Measurements from ENCODE around the gene UBAC1.

UBAC1 gene, protein sequence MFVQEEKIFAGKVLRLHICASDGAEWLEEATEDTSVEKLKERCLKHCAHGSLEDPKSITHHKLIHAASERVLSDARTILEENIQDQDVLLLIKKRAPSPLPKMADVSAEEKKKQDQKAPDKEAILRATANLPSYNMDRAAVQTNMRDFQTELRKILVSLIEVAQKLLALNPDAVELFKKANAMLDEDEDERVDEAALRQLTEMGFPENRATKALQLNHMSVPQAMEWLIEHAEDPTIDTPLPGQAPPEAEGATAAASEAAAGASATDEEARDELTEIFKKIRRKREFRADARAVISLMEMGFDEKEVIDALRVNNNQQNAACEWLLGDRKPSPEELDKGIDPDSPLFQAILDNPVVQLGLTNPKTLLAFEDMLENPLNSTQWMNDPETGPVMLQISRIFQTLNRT

GRCh38 chr9:135961277-135961715 lies at the start of gene UBAC1:
Gene UBAC1, minus strand, starts transcription at chr9:135961373. Its CDS starts 211 bp downstream, at chr9:135961162.
- DNase-seq (ENCODE audit: low spot score): peak; percentile 97

GRCh38 chr9:136010615-136011361 lies 49.6 kb upstream of the UBAC1 start:
- DNase-seq (ENCODE audit: low spot score): no peak

DNA sequence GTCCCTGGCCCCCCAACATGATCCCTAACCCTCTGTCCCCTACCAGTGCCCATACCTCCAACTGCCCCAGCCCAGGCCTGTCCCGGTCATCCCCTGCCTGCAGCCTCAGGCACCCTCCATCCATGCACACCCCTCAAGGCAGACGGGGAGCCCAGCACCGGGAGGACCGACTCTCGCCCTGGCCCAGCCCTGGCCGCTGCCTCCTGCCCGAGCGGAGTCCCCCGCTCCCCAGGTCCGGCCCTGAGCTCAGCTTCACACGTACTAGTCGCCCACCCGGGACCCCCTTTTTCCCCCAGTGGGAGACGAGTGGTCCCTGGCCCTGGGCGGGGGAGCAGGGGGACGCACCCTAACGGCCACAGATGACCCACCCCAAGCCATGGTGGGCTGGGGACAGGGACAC lies 49.0 kb upstream of the UBAC1 start:
- no peak for DNase-seq (ENCODE audit: low spot score)

GRCh38 chr9:136009516-136009915 lies 48.3 kb upstream of the UBAC1 start:
- DNase-seq (ENCODE audit: low spot score): no peak

DNA sequence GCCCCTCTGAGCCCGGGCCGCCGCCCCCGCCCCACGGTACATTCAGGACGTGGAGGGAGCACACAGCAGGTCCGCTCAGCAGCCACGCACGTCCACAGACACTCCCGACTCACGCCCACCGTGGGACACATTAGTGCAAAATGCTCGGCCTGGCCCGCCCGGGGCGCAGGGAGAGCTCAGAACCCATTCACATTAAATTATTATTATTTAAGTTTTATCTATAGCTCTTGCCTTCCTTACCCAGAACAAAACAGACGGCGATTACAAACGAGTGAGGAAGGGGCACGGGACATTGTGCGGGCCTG lies 47.5 kb upstream of the UBAC1 start:
- no peak for DNase-seq (ENCODE audit: low spot score)

- no peak for DNase-seq (ENCODE audit: low spot score)
Observed at GRCh38 chr9:136007934-136008692, 46.9 kb upstream of the UBAC1 start.

DNA sequence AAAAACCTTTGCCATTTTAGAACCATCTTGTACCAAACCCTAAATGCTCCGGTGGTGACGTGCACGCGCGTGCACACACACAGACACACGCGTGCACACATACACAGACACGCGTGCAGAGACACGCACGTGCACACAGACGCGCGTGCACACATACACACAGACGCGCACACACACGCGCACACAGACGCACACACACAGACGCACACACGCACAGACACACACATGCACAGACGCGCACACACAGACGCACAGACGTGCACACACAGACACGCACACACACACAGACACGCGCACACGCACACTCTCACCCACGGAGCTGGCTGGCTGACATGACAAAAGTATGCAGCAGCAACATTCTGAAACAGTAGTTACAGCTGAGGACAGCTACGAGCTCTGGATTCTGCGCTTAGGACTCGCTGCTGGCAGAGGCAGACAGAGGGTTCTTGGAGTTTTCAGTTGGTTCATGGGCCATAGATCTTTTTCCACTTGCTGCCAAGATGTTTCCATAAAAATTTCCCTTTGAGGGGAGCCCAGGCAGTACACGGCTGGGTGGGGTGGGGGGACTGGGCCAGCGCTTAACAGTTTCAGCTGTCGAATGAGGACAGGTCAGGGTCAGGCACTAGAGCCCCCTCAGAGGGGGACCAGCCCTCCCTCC lies 46.2 kb upstream of the UBAC1 start:
- DNase-seq (ENCODE audit: low spot score): no peak

- no peak for DNase-seq (ENCODE audit: low spot score)
Observed at GRCh38 chr9:136006169-136006568, 45.0 kb upstream of the UBAC1 start.

DNA sequence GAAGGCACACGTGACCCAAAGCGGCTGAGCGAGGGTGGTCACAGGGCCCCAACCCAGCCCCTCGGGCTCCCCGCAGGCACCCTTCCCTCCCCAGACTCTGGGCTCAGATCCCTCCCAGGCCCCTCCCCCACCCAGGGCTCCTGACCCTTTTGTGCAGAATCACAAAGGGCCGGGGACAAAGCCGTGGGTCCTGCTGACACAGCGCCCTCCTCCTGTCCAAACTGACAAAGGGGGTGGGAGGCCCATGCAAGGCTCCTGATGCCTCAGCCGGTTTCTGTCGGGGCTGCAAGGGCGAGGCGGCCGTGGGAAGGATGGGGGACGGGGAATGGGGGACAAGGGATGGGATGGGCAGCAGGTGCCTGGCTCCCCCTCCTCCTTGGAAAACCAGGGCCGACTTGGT lies 43.5 kb upstream of the UBAC1 start:
- DNase-seq (ENCODE audit: low spot score): no peak

DNA sequence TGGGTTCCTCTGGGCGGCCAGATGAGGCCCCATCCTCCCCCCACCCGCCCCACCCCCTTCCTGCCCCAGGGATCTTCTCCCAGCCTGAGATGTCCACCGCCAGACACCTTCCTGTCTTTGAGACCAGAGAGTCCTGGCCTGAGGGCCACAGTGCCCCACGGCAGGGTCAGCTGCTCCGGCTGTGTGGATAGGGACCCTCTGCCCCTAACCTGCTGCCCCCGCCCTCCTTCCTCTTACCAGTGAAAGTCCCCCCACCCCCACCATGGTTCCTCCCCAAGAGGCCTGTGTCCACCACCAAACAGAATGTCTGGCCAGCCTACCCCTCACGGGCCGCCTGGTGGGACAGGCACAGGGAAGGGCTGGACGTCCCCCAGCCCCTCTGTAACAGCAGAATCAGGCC lies 43.0 kb upstream of the UBAC1 start:
- no peak for DNase-seq (ENCODE audit: low spot score)

DNA sequence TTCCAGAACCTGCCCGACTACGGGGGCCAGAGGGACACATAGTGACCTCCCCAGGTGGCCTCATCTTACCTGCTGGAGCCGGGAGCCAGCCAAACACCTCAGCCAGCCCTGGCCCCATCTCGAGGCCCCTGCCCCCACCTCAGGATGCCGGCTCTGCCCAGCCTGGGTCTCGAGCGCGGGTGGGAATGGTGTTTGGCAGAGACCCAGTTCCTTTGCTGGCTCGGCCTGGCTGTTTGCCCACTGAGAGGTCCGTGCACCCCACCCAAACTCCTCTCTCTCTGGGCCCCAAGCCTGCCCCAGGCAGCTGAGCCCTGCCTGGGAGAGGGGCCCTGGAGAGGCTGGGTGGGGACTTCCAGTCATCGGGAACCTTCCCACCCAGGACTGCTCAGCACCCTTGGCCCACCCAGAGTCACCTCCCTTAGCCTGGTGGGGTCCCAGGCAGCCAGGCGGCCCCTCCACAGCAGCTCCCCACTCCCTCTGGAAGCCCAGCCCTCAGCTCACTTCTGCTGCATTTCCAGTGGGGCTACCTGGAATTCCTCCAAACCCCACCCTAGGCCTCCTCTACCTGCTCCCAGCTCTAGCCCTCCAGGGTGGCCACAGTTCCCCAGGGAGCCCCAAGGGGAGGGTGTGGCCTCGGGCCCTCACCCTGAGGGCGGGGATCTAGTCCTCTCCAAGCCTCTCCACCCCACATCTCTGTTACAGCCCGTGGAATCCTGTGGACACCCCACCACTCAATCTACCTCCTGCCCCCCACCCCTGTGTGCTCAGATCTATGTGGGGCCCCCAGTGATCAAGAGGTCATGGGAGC lies 42.4 kb upstream of the UBAC1 start:
- DNase-seq (ENCODE audit: low spot score): no peak

- no peak for DNase-seq (ENCODE audit: low spot score)
Observed at GRCh38 chr9:136002881-136003280, 41.7 kb upstream of the UBAC1 start.

DNA sequence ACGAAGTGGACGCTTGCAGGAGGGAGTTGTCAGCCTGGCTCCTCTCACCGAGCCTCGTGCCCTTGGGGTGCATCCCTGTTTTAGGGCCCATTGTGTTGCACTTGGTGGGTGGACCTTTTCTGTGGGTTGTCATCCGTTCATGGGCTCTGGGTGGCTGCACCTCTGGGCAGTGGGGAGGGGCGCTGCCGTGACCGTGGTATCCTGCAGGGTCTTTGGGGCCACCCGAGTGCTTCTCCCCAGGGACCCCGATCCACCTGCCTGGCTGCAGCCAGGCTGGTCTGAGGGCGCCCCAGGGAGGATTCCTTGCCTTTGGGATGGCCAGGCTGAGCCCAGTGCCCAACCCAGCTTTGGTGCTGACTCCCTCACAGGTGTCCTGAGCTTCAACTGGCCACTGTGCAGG lies 41.0 kb upstream of the UBAC1 start:
- no peak for DNase-seq (ENCODE audit: low spot score)

- no peak for DNase-seq (ENCODE audit: low spot score)
Observed at GRCh38 chr9:136001231-136001630, 40.1 kb upstream of the UBAC1 start.

- DNase-seq (ENCODE audit: low spot score): no peak
Observed at GRCh38 chr9:135998410-135999071, 37.4 kb upstream of the UBAC1 start.

DNA sequence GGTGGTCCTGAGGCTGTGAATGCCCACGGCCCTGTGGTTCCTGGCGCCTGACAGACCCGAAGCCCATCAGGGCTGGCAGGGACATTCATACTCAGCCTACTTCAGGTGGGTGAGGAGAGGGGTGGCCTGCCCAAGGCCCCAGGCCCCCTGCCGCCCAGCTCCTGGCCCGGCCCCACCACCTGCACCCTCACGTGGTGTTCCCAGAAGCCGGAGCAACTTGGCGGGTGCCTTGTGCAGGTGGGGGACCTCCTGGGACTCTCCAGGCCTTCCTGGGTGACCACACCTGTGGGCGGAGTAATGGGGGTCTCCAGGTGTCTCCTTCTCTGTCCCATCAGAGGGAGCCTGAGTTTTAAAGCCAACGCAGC lies 36.8 kb upstream of the UBAC1 start:
- no peak for DNase-seq (ENCODE audit: low spot score)

DNA sequence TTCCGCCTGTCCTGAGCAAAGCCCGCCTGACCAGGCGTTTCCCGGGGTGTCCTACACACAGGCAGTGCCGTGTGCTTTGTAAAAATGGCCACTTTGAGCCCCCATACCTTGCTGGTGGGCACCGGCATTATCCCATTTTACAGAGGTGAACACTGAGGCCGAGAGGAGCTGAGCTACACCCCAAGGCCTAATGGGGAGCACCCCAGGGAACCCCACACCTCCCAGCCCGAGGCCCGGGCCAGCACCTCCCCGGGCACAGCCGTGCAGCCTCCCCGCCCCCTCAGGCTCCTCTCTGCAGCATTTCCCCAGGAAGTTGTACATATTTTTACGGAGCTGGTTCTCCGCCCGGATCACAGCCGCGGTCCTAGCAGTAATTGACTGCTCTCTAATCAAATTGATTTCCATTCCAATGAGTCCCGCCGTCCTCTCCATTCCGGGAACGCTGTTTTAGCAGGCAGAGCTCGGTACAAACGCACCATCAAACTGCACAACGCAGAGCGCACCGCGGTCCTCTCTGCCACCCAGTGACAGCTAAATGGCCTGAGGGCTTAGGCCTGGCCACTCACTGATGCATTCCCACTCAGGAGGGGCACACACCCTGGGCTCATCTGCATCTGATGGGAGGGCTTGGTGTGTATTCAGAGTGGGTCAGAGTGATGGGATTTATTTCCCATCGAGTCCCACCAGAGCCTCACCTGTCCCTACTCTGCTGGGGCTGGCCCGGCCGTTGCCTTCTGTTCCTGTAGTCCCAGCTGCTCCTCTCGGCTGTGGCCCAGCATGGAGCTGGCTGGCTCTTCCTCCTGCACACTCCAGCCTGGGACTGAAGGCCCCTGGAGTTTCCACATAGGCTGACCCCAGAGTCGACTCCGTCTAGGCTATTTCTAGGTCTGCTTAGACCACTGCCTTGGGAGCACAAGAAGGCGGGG lies 36.2 kb upstream of the UBAC1 start:
- DNase-seq (ENCODE audit: low spot score): no peak

GRCh38 chr9:135995816-135996215 lies 34.6 kb upstream of the UBAC1 start:
- no peak for DNase-seq (ENCODE audit: low spot score)

GRCh38 chr9:135994501-135995192 lies 33.5 kb upstream of the UBAC1 start:
- DNase-seq (ENCODE audit: low spot score): no peak
